Measurements from ENCODE around the gene GSPT1.
"Not testable (repeated sequence)": the region's sequence is repeated elsewhere in the genome, so short reads cannot be mapped to it uniquely, and the experiment has no call there.

The GSPT1 gene

DNA sequence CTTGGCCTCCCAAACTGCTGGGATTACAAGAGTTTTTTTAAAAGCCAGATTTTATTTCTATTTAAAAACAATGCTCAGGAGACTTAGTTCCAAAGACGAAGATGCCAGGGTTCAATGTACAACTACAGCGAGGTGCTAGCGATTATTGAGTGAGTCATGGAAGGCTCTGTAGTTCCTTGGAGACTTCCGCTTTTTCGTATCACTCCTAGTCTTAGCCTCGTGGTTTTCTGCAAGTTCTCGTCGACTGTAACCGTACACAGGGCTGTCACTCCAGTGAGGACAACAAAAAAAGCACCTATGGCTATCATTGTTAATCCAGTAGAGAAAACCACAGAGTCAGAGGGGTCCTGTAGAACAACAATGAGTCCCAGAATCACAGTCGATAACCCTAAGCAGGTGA, 96.0 kb downstream of the GSPT1 start:
- no peaks in the 10 kb centered on the region for H3K36me3 ChIP-seq (ENCODE audit: control insufficient read depth, low read length)
- H3F3A ChIP-seq (ENCODE audit: control insufficient read depth, insufficient read depth) = no peaks in the 10 kb centered on the region
- no peaks in the 10 kb centered on the region for H3K79me2 ChIP-seq (ENCODE audit: control insufficient read depth, low read length)
- H3K4me2 ChIP-seq (ENCODE audit: low read length) = no peak overlapping the region
- H3K4me3 ChIP-seq (ENCODE audit: low read length) = no peak overlapping the region
- no peaks in the 10 kb centered on the region for H4K20me1 ChIP-seq (ENCODE audit: control insufficient read depth, insufficient read depth, low read depth, low read length)
- no peaks in the 10 kb centered on the region for H3K4me1 ChIP-seq (ENCODE audit: control insufficient read depth, low read length)
- no peaks in the 10 kb centered on the region for H3K9me3 ChIP-seq (ENCODE audit: control insufficient read depth, insufficient read depth, low read length)
- H3K9me2 ChIP-seq (replicated peaks; ENCODE audit: control insufficient read depth, low read length) = no peaks in the 10 kb centered on the region
- TF ChIP-seq, protein P1, sequence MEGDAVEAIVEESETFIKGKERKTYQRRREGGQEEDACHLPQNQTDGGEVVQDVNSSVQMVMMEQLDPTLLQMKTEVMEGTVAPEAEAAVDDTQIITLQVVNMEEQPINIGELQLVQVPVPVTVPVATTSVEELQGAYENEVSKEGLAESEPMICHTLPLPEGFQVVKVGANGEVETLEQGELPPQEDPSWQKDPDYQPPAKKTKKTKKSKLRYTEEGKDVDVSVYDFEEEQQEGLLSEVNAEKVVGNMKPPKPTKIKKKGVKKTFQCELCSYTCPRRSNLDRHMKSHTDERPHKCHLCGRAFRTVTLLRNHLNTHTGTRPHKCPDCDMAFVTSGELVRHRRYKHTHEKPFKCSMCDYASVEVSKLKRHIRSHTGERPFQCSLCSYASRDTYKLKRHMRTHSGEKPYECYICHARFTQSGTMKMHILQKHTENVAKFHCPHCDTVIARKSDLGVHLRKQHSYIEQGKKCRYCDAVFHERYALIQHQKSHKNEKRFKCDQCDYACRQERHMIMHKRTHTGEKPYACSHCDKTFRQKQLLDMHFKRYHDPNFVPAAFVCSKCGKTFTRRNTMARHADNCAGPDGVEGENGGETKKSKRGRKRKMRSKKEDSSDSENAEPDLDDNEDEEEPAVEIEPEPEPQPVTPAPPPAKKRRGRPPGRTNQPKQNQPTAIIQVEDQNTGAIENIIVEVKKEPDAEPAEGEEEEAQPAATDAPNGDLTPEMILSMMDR (IDR thresholded peaks at IDR 0.05; ENCODE audit: low read depth, low read length, poor library complexity, severe bottlenecking) = no peak
- no peak for TF ChIP-seq EZH2phosphoT487 (IDR thresholded peaks at IDR 0.05; ENCODE audit: borderline replicate concordance, low read length)
- H3K27me3 ChIP-seq (ENCODE audit: control insufficient read depth, low read length) = no peaks in the 10 kb centered on the region
- no peak overlapping the region for H3K27ac ChIP-seq (ENCODE audit: low read depth, low read length)

DNA sequence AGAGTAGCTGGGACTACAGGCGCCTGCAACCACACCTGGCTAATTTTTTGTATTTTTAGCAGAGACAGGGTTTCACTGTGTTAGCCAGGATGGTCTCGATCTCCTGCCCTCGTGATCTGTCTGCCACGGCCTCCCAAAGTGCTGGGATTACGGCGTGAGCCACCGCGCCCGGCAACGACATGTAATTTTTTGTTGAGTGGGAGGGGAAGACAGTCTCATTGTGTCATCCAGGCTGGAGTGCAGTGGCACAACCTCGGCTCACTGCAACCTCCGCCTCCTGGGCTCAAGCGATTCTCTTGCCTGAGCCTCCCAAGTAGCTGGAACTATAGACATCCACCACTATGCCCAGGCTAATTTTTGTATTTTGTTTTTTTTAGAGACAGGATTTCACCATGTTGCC, 96.8 kb downstream of the GSPT1 start:
- not testable (repeated sequence) for H3K36me3 ChIP-seq (ENCODE audit: control insufficient read depth, low read length); H3K27me3 ChIP-seq (ENCODE audit: control insufficient read depth, low read length); H4K20me1 ChIP-seq (ENCODE audit: control insufficient read depth, insufficient read depth, low read depth, low read length); H3K4me3 ChIP-seq (ENCODE audit: low read length); H3K79me2 ChIP-seq (ENCODE audit: control insufficient read depth, low read length); H3K4me2 ChIP-seq (ENCODE audit: low read length); H3F3A ChIP-seq (ENCODE audit: control insufficient read depth, insufficient read depth); H3K4me1 ChIP-seq (ENCODE audit: control insufficient read depth, low read length); H3K27ac ChIP-seq (ENCODE audit: low read depth, low read length); H3K9me3 ChIP-seq (ENCODE audit: control insufficient read depth, insufficient read depth, low read length); H3K9me2 ChIP-seq (replicated peaks; ENCODE audit: control insufficient read depth, low read length)
